Measurements from ENCODE around the gene KRTAP16-1.

The KRTAP16-1 gene

DNA sequence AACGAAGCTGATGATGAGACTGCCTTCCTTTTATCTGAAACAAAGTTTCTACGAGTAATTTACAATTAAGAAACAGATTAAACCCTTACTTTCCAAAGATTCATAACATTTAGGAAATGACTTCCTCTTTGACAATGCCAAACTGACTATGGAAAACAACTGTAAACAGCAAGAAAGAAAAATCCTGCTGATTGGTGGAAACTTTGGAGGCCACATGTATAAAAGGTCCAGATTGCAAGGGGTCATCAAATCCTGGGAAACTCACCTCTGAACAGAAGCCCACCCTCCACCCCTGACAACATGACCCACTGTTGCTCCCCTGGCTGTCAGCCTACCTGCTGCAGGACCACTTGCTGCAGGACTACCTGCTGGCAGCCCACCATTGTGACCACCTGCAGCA is 44.0 kb downstream of the KRTAP16-1 start, which contains the start of gene KRTAP9-6:
Gene KRTAP9-6, plus strand, starts transcription at position 301 of the 400 bp plus-strand sequence. Its CDS starts 0 bp downstream, at position 301.
- Mint-ChIP-seq H3K27ac (no peak within 1 kb of the TSS), H3K4me3 (no peak within 1 kb of the TSS), H3K4me1 (peaks cover 0 to 8% of the 10 kb centered on the region in 2 donors), H3K36me3 (no peaks in the 10 kb centered on the region), H3K9me3 (peaks cover 0 to 2% of the 10 kb centered on the region in 2 donors), H3K27me3 (peaks cover 19 to 37% of the 10 kb centered on the region in 2 donors)
- no peak for ATAC-seq (replicated peaks)
- no peak for DNase-seq

DNA sequence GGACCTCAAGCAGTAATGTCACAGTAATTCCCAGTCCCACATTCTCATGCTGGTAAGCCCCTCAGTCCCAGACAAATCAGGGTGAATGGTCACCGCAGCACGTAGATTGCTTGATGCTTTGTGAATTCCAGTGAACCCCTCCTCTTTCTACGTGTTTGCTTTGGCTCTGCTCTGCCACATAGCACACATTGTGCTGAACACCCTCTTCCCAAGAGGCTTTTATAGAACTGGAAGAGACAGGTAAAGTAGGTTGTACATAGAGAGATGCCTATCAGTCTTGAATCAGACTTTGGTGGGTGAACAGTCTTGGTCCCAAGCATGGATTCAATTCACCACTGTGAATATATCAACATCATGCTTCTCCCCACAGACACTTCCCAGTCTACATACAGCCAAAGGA is 44.5 kb downstream of the KRTAP16-1 start:
- ATAC-seq (replicated peaks) (no peak), DNase-seq (no peak)
- H3K27ac Mint-ChIP-seq, result no peak overlapping the region
- no peaks in the 10 kb centered on the region for H3K36me3 Mint-ChIP-seq
- peaks cover 0 to 2% of the 10 kb centered on the region in 2 donors for H3K9me3 Mint-ChIP-seq
- H3K4me1 Mint-ChIP-seq, result peaks cover 0 to 8% of the 10 kb centered on the region in 2 donors
- peaks cover 19 to 40% of the 10 kb centered on the region in 2 donors for H3K27me3 Mint-ChIP-seq
- no peak overlapping the region for H3K4me3 Mint-ChIP-seq

DNA sequence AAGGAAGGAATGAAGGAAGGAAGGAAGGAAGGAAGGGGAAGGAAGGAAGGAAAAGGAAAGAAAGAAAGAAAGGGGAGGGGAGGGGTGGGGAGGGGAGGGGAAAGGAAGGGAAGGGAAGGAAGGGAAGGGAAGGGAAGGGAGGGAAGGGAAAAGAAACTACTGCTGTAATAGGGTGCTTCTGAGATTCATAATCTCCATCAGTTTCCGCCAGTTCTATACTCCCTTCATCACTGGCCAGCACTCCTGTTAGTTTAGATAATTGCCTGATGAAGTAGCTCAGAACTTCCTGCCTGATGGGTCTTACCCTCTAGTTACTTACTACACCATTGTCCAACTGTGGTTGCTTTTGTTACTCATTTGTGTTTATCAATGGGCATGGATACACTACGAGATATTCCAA is 45.9 kb downstream of the KRTAP16-1 start:
- H3K36me3 Mint-ChIP-seq, result no peaks in the 10 kb centered on the region
- H3K4me3 Mint-ChIP-seq, result no peak overlapping the region
- DNase-seq (no peak), ATAC-seq (replicated peaks) (no peak)
- peaks cover 19 to 38% of the 10 kb centered on the region in 2 donors for H3K27me3 Mint-ChIP-seq
- no peak overlapping the region for H3K27ac Mint-ChIP-seq
- H3K4me1 Mint-ChIP-seq, result peaks cover 0 to 8% of the 10 kb centered on the region in 2 donors
- peaks cover 0 to 2% of the 10 kb centered on the region in 2 donors for H3K9me3 Mint-ChIP-seq

DNA sequence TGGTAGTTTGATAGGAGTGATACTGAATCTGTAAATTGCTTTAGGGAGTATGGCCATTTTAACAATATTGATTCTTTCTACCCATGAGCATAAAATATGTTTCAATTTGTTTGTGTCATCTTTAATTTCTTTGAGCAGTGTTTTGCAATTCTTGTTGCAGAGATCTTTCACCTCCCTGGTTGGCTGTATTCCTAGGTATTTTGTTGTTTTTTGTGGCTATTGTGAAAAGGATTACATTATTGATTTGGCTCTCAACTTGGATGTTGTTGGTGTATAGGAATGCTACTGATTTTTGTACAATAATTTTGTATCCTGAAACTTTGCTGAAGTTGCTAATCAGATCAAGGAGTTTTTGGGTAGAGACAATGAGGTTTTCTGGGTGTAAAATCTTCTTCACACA is 50.7 kb downstream of the KRTAP16-1 start:
- DNase-seq (no peak), ATAC-seq (replicated peaks) (no peak)
- Mint-ChIP-seq H3K4me1 (peaks cover 0 to 6% of the 10 kb centered on the region in 2 donors), H3K4me3 (no peak overlapping the region), H3K27me3 (peaks cover 35 to 37% of the 10 kb centered on the region in 2 donors), H3K36me3 (no peaks in the 10 kb centered on the region), H3K9me3 (peaks cover 0 to 2% of the 10 kb centered on the region in 2 donors), H3K27ac (no peak overlapping the region)
